Panc1 (cell line): ENCODE data around the gene BLOC1S6.

Experiments used
- CTCF ChIP-seq: fragments of 450-650 bp; IDR thresholded peaks from 2 replicates; pipeline ENCODE4 v1.5.1; 2017; ENCODE audit warnings: mild to moderate bottlenecking
- POLR2AphosphoS5 ChIP-seq: IDR thresholded peaks from 2 replicates; pipeline ENCODE4 v1.6.1; 2012; ENCODE audit warnings: mild to moderate bottlenecking, low read depth, low read length, moderate library complexity
- SIN3A ChIP-seq: IDR thresholded peaks from 2 replicates; pipeline ENCODE4 v1.6.1; 2012; ENCODE audit warnings: low read depth, mild to moderate bottlenecking, low read length, moderate library complexity, borderline replicate concordance; ENCODE audit not compliant: insufficient read depth
- TCF7L2 ChIP-seq: IDR thresholded peaks from 2 replicates; pipeline ENCODE4 v1.6.1; 2011; ENCODE audit warnings: mild to moderate bottlenecking, low read depth, low read length, inconsistent platforms
- TF ChIP-seq, protein P1 (sequence below), 2 experiments: IDR thresholded peaks; 2 replicates each; pipeline ENCODE4 v1.6.1; 2011 to 2012; ENCODE audit warnings: low read depth in 2 of 2, control low read depth in 1 of 2, low read length in 1 of 2, mild to moderate bottlenecking in 1 of 2, moderate library complexity in 1 of 2; ENCODE audit not compliant: insufficient read depth in 1 of 2

- TF ChIP-seq CTCF (no peak), POLR2AphosphoS5 (no peak), TCF7L2 (no peak), SIN3A (no peak)
- TF ChIP-seq, protein P1, sequence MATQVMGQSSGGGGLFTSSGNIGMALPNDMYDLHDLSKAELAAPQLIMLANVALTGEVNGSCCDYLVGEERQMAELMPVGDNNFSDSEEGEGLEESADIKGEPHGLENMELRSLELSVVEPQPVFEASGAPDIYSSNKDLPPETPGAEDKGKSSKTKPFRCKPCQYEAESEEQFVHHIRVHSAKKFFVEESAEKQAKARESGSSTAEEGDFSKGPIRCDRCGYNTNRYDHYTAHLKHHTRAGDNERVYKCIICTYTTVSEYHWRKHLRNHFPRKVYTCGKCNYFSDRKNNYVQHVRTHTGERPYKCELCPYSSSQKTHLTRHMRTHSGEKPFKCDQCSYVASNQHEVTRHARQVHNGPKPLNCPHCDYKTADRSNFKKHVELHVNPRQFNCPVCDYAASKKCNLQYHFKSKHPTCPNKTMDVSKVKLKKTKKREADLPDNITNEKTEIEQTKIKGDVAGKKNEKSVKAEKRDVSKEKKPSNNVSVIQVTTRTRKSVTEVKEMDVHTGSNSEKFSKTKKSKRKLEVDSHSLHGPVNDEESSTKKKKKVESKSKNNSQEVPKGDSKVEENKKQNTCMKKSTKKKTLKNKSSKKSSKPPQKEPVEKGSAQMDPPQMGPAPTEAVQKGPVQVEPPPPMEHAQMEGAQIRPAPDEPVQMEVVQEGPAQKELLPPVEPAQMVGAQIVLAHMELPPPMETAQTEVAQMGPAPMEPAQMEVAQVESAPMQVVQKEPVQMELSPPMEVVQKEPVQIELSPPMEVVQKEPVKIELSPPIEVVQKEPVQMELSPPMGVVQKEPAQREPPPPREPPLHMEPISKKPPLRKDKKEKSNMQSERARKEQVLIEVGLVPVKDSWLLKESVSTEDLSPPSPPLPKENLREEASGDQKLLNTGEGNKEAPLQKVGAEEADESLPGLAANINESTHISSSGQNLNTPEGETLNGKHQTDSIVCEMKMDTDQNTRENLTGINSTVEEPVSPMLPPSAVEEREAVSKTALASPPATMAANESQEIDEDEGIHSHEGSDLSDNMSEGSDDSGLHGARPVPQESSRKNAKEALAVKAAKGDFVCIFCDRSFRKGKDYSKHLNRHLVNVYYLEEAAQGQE (IDR thresholded peaks at IDR 0.05; ENCODE audit: insufficient read depth in 1 of 2, low read depth in 2 of 2, low read length in 1 of 2): no peak
Observed at GRCh38 chr15:45583731-45584639, 3.2 kb upstream of the BLOC1S6 start.
